Stimulated activated CD4-positive, alpha-beta T cell treated with anti-CD3 and anti-CD28 coated beads, TNF-alpha, amount 100 ng/mL, for 24 hours (primary cell): ENCODE results near the gene KIAA2012.

Source experiments
- DNase-seq, 3 experiments: peaks; one replicate each; pipeline ENCODE4 v3.0.0-alpha.2; 2020; ENCODE audit warnings: low read depth in 3 of 3

KIAA2012 gene

DNA sequence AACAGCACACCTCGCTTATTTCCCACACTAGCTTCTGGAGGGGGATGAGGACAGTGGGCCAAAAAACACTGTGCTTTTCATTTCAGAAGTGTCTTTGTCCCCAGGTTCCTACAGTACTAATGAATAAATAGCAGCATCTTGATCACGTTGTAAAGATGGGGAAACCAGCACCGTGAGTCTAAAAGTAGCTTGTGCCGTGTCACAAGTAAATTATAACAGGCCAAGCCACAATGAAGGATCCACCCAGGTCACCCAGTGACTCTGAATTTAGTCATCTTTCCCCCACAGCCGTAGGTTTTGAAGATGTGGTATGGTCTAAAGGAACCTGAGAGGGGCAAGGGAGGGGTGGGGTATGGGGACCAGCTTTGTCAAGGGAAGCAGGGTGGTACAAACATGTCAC lies 30.6 kb upstream of the KIAA2012 start:
- DNase-seq: no peak

DNA sequence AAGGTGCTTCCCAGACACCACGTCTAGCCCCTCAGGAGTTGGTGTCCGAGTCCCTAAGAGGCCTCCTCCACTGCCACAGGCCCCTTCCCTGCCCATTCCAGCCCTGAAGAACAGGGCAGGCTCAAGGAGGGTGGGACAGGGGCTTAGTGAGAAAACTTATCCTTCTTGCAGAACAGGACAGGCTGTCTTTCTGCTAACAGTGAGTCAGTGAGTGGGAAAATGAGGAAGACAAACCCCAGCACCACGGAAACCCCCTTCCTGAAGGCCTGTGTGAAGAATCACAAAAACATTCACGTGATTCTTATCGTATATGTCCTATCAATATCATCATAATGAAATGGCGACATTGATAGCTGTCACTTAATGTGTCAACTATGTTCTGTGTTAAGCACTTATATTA lies 29.6 kb upstream of the KIAA2012 start:
- DNase-seq: no peak

DNA sequence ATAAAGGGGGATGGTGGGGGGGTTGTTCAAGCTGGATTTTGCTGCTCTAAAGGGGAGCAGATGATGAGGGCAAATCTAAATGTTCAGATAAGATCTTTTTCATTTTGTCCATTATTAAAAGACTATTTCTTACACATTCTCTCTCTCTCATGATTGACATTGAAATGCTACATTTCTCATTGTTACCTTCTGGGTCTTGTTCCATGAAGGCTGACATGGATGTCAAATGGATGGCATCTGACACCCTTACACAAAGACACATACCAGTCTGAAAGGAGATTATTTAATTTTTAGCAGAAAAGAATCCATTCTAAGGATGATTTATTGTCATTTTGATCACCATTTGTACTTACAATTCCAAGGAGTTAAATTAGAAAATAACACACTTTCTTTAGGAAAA lies 28.3 kb upstream of the KIAA2012 start:
- DNase-seq: no peak

DNA sequence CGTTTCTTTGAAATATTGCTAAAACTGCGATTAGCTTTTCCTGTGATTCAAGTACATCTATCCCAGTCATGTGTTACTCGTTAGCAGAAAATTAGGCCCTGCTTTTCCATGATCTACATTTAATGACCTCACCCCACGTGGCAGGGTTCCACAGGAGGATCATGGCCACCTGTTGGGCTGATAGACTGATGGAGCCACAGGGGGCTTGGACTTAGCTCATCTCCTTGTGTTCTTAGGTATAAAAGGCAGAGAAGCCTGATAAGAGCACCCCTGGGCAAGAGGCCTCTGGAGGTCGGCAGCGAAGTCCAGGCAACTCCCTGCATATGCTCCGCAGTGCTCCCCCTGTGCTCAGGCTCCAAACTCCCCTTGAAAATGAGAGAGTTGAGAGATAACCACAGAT lies 26.5 kb upstream of the KIAA2012 start:
- no peak for DNase-seq

DNA sequence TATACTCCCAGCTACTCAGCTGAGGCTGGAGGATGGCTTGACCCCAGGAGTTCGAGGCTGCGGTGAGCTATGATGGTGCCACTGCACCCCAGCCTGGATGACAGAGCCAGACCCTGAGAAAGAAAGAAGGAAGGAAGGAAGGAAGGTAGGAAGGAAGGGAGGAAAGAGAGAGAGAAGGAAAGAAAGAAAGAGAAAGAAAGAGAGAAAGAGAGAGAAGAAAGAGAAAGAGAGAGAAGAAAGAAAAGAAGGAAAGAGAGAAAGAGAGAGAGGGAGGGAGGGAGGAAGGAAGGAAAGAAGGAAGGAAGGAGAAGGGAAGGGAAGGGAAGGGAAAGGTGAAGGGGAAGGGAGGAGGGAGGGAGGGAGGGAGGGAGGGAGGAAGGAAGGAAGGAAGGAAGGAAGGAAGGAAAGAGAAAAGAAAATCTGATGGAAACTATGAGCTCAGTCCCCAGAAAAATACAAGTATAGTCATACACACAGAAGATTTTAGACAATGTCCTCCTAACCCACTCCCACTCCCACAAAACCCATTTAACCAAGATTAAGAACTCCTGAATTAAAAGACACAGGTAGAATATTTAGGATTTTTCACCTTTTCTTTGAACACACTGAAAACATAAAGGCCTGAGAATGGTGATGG lies 23.8 kb upstream of the KIAA2012 start:
- DNase-seq: no peak

DNA sequence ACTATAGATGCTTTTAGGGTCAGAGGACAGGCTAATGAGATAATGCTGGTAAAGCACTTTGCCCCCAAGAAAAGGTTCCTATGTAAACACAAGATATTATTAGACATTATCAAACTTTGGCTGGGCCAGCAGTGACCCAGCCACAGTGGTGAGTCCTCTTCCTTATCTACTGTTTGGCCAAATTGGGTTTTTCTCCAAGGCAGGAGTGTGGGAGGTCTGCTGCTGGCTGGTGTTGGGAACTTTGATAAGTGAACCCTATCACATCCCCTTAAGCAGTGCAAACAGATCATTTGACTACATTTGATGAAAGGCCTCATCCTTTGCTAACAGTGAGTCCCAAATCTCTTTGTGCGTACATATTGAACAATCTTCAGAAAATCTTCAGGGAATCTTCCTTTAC lies 23.2 kb upstream of the KIAA2012 start:
- no peak for DNase-seq

DNA sequence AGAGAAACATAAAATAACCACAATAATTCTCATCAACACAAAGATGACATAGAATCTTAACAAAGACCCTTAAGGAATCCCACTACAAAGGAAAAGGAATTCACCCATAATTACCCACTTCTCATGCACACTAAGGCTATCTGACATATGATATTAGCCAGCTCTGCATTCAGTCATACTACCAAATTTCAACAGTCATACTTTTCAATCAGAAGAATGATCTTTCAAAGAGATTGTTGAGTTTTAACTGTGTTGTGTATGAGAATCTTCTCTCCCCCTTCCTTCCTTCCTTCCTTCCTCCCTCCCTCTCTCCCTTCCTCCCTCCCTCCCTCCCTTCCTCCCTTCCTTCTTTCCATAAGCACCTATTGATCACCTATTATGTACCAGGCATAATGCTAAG lies 22.4 kb upstream of the KIAA2012 start:
- no peak for DNase-seq

DNA sequence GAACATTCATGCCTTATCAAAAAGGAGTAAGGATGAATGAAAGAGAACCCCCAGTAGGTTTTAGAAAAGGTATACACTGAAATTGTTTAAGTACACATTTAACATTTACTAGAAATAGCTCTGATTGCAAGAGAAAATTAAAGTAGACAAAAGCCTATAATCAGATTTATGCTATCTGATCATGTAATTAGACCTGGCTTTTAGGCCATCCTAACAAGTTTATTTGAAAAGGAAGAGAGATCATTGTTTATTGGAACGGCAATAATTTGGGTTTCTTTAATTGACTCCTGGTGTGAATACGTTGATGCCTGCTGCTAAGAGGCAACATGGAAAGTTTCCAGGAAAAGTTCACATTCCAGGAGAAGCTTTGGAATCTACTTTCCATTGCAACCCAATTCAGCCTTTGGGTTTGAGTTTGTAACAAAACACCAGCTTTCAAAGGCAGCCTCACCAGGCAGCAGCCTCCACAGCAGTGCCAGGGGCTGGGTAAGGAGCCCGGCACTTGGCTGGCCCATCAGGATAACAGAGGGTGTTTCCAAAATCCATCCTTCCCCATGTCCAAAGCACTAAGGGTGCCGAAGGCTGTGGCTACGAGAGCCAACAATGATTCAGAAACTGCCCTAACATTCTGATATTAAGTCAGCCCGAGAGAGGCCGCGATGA lies 21.4 kb upstream of the KIAA2012 start:
- no peak for DNase-seq

DNA sequence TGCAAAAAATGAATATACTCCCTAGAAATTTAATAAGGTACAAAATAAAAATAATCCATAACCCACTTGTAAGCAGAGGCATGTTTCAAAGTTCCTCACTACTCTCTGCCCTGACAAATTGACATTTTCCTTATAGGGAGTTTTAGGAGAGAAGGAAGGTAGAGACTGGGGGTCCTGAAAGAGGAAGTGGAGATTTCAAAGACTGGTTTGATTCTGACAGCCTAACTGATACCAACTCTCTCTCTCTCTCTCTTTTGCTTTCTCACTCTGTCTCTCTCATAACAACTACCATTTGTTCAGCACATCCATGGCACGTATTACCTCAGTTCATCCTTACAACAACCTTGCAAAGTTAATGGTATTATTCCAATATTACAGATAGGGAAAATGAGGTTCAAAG lies 20.8 kb upstream of the KIAA2012 start:
- no peak for DNase-seq

DNA sequence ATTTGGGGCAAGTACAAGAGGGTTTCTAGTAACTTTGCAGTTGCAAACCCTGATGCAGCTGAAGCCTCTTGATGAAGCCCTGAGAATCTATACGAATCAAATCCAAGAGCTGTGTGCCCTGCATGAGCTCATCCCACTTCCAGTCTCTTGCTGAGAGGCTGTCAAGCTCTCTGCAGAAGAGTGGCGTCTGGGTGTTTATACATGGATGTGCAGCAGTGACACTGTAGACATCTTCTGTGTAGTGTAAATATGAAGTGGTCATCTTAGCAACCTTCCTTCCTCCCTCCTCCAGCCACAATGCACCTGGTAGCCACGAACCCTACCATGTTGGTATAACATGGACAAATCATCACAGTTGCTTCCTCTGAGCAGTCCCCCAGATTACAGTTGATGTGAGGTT lies 18.4 kb upstream of the KIAA2012 start:
- no peak for DNase-seq

DNA sequence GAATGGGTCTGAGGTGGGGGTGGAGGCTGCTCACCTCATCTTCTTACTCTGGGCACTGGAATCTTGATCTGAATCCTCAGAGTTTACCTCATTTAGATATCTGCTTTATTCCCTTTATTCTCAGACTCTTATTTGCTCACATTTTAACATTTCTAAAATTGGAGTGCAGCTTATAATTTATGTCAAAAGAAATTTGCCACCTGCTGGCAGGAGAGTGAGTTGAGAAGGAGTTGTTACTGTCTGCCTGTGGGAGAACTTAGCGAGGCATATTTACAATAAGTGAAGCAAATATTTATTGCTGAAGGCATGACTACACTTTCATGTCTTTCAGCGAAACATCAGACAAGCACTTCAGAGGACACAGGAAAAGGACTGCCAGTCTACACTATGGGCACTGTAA lies 16.4 kb upstream of the KIAA2012 start:
- DNase-seq: no peak

DNA sequence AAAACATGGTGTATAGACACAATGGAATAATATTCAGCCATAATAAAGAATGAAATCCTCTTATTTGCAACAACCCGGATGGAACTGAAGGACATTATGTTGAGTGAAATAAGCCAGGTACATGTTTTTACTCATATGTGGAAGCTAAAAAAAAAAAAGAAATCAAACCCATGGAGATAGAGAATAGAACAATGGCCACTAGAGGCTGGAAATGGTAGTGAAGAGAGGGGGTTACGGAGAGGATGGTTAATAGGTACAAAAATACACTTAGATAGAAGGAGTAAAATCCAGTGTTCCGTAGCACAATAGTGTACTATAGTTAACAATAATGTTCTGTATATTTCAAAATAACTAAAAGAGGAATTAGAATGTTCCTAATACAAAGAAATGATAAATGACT lies 12.8 kb upstream of the KIAA2012 start:
- DNase-seq: no peak

DNA sequence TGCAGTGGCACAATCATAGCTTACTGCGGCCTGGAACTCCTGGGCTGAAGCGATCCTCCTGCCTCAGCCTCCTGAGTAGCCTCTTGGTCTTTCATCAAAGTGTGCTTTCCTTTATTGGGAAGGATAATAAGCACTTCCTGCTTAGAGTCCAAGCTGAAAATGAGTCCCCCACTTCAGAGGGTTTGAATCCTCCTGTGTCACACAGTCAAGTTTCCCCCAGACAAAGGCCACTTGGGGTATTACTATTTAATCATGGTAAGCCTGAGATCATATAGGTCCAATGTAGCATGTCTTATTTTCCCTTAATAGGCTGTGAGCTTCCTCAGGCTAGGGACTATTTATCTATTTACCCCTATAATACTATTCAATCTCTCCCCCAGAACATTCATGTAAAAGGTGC lies 11.4 kb upstream of the KIAA2012 start:
- DNase-seq: no peak

DNA sequence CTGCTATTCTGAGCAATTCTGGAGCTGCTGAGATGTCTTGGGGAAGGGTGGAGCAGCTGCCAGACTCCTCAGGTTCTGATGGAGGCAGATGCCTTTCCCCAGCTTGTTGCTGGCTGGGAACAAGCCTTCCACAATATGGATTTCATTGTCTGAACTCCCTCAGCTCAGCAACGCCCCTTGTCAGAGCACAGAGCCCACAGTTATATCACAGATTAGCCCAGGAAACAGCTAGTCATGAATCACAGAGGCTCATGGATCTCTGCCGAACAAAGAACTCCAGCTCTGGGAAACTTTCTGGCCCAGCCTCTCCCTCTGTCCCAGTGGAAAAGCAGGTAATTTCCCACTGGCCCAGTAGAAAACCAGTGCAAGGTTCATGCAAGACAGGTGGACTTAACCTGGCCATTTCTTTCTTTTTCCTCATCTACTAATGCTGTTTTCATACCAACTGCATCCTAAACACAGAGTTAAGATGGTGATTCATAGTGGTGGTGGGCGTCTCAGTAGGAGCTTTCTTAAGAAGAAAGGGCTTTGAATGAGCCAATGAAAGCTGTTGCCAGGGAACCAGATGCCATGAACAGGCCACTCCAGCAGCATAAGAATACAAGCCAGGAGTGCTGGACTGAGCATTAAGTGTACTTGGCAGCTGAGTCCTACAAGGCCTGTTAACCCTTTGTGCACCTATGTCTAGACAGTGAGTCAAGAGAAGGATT lies 8.7 kb upstream of the KIAA2012 start:
- DNase-seq: no peak

DNA sequence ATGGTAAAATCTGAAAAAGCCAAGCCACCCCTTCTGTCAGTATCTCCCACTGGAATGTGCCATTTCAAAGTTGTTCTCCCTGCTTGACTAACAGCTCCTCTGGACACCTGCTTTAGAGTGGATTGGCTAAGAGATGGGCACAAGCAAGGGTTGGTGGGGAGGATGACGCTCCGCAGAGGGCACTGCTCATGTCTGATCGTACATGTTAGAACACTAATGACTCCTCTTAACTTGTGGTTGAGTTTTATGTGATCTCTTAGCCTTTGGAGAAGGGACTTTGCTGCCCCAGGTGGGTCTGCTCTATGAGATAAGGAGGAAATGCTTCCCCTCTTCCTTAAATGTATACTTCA lies 8.2 kb upstream of the KIAA2012 start:
- no peak for DNase-seq

DNA sequence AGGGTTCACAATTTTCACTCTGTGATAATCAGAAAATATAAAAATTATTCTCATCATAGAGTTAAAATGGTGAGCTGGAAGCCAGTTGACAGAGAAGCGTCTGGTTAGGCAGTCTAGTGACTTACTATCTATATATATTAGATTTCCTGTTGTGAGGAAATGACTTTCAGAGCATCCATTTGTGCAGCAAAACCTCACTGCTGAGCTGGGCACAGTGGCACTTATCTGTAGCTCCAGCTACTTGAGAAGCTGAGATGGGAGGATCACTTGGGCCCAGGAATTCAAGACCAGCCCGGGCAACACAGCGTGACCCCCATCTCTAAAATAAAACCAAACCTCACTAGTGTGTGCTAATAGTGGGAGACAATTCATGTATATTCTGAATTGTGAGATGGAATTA lies 7.2 kb upstream of the KIAA2012 start:
- no peak for DNase-seq

DNA sequence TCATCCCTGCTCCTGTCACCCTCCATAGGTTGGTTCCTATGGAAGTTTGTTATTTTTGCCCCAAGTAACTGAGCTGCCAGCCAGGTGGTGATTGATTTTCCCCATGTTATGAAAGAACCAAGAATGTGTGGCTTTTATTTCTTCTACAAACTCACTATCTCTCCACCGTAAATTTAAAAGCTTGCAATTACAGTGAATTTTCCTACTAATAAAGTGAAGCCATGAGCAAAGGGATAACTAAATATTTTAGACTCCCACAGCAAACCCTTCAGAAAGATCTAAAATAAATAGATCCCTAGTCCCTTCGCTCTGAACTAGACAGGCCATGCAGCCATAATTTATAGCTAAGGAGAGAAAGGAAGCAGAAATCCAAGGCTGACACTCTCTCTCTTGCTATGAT lies 6.2 kb upstream of the KIAA2012 start:
- no peak for DNase-seq

DNA sequence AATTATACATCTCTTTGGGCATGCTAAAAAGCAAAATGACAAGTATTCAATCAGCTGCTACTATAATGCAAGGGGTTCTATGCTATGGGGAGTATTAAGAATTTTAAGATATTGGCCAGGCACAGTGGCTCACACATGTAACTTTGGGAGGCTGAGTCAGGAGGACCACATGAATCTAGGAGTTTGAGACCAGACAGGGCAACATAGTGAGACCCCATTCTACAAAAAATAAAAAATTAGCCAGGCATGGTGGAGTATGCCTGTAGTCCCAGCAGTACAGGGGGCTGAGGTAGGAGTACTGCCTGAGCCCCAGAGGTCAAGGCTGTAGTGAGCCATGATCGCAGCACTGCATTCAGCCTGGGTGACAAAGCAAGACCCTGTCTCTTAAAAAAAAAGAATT lies 5.5 kb upstream of the KIAA2012 start:
- DNase-seq: no peak

DNA sequence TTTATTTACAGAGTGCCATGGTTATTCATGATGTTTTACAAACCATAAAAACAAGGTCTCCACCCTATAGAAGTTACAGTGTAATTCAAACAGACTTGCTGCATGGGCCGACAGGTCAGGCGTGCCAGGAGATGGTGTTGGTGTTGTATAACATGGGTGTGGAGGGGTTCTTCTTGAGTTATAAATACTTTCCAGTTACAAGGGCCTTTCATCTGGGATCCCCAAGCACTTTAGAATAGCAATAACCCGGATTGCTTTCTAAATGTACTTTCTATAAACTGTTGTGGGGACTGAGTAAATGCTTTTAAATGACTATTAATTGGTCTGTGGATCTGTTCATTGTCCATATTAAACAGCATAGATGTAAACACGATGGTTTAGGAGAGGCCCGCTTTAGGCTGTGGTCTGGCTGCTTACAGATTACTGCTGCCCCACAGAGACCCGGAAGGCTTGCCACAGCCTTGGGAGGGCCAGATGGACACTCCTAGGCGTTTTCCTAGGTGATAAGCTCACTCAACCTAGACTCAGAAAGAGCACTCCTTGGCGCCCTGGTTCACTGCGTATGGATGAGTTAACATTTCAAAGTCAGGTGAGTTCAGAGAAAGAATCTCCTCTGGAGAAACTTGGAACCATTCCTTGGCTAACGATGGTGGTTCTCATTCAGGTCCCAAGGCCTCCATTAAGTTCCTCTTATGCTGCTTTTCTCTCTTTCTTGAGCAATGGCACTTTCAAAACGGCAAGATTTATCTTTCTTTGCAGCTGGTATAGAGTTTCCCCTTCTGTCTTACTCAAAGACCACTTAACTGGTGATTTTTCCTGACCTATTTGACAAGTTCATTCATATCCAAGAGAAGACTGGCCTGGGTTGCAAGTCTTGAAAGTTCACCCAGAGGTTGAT lies 3.6 kb upstream of the KIAA2012 start:
- no peak for DNase-seq

DNA sequence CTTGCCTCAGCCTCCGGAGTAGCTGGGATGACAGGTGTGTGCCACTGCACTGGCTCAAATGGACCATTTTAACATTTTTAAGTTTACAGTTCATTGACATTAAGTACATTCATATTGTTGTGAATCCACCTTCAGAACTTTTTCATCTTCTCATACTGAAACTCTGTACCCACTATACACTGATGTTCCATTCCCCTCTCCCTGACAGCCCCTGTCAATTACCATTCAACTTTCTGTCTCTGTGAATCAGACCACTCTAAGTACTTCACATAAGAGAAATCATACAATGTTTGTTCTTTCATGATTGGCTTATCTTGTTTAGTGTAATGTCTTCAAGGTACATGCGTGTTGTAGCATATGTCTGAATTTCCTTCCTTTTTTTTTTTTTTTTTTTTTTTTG lies 1.9 kb upstream of the KIAA2012 start:
- DNase-seq: no peak

DNA sequence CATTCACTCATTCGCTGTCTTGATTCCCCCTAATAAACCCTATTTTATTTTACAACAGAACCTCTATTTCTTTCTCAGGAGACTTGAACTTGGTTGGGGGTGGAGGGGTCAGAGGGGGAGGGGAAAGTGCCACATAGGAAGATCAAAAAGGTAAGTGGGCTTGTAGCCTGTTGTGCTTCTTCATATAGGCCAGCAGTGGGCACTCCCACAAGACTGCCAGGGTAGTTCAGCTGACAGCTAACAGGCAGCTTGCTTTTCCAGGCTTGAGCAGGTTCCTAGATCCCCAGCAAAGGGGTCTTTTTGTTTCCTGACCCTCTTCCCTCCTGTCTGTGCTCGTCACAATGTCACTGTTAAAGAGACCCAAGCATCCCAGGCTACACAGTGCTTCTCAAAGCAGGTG lies 829 bp upstream of the KIAA2012 start:
- no peak for DNase-seq

DNA sequence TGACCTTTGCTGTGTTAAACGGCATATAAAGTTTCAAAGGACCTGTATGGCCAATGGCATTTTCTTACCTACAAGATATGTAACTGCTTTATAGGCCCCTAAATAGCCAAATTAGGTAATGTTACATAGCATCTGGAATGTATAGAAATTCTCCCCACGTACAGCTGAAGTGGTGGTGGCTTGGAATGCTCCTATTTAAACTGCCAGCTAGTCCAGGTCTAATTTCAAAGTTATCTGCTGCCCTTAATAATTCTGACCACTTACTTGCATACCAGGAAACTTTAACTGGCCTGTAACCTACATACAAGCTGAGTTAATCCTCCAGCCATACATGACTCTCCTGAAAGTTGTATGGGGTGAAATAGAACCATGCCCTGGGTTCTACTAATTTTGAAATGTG lies 1.3 kb downstream of the KIAA2012 start:
- DNase-seq: no peak

DNA sequence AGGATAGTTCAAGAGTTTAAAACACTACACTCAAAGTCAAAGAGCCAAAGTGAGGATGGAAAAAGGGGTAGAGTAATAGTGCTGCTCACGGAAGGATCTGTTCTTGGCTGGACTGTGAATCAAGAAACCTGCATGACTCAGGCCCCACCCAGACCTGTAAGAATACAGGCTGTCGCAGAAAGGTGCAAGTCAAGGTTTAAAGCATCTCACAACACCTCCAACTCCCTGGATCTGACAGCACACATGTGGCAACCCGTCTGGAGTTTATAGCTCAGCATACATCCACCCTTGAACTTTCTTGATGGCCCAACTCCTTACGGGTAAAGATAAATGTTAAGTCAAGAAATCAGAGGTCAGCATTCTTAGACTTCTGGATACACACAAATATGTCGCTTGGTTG lies 6.3 kb downstream of the KIAA2012 start:
- no peak for DNase-seq
